ENCODE data around the gene ACACA. TPM values are rescaled to one million over a fixed set of nuclear protein-coding genes. Genes with fewer than 3 reads are reported as not detected.

Gene ACACA
- total and polyA plus RNA-seq, 2 donors (not counting 3 experiments of a cell fraction or from before 2014, with no cell fraction given): 55.3 to 124 TPM

- dilution Hi-C loops (cut with MboI; ENCODE audit: extremely low pct_ligation_motif_present, low sequenced_read_pairs): no loop called here
- Histone ChIP-seq H3K79me2 (ENCODE audit: control insufficient read depth, insufficient read depth, low read length) (no peaks in the 10 kb centered on the region), H3K4me3 (replicated peaks in 1 of 3; ENCODE audit: insufficient read depth in 1 of 3, low read depth in 1 of 3, low read length in 3 of 3) (no peak overlapping the region), H3K9me1 (replicated peaks; ENCODE audit: control insufficient read depth, extremely low read depth, insufficient read depth, low read length) (no peaks in the 10 kb centered on the region), H2AFZ (ENCODE audit: low read depth, low read length) (no peak overlapping the region), H3K4me2 (ENCODE audit: insufficient read depth, low read length) (no peak overlapping the region), H3K36me3 (ENCODE audit: control insufficient read depth in 2 of 2, extremely low read depth in 1 of 2, insufficient read depth in 2 of 2, low read length in 2 of 2) (peaks cover 9 to 12% of the 10 kb centered on the region in 2 experiments), H3K4me1 (ENCODE audit: control insufficient read depth, extremely low read depth, insufficient read depth, low read length) (no peaks in the 10 kb centered on the region), H3K27ac (ENCODE audit: insufficient read depth, low read depth, low read length) (no peak overlapping the region), H3K9me3 (replicated peaks; ENCODE audit: control insufficient read depth, insufficient read depth, low read length) (no peaks in the 10 kb centered on the region), H4K20me1 (replicated peaks; ENCODE audit: control insufficient read depth, extremely low read depth, insufficient read depth, low read length) (no peaks in the 10 kb centered on the region), H3K9ac (replicated peaks; ENCODE audit: extremely low read depth, insufficient read depth, low read length) (no peak overlapping the region), H3K27me3 (ENCODE audit: control insufficient read depth in 2 of 2, insufficient read depth in 2 of 2, low read length in 2 of 2) (no peaks in the 10 kb centered on the region)
- BruUV-seq (replicated peaks): no TSS peak
- FAIRE-seq (no peak), DNase-seq (ENCODE audit: low read depth, low spot score) (no peak)
- POLR2A ChIA-PET: no interaction called here
- intact Hi-C loops (cut with micrococcal nuclease): no loop called here
- CTCF ChIA-PET: no interaction called here
- TF ChIP-seq CTCF (IDR thresholded peaks at IDR 0.05; ENCODE audit: extremely low read depth in 1 of 2, insufficient read depth in 1 of 2, low read depth in 1 of 2, low read length in 2 of 2) (no peak), FOS (IDR thresholded peaks at IDR 0.05; ENCODE audit: borderline replicate concordance, insufficient read depth, low read length) (no peak), JUN (IDR thresholded peaks at IDR 0.05; ENCODE audit: borderline replicate concordance, insufficient read depth, insufficient read length, low read depth) (no peak), POLR2A (IDR thresholded peaks at IDR 0.05; ENCODE audit: low read depth, low read length) (no peak), MYC (IDR thresholded peaks at IDR 0.05; ENCODE audit: low read depth, low read length) (no peak), MAX (IDR thresholded peaks at IDR 0.05; ENCODE audit: insufficient read depth, insufficient read length) (no peak), EZH2 (IDR thresholded peaks at IDR 0.05; ENCODE audit: borderline replicate concordance, low read depth, low read length, severe bottlenecking) (no peak), POLR2AphosphoS5 (IDR thresholded peaks at IDR 0.05; ENCODE audit: insufficient read depth, low read depth, low read length) (no peak), GATA2 (IDR thresholded peaks at IDR 0.05; ENCODE audit: insufficient read depth, insufficient read length, low read depth, low read length) (no peak)
Measured at GRCh38 chr17:37246085-37246484, 160.6 kb downstream of the ACACA start.

Data from endothelial cell of umbilical vein (primary cell).